Measurements from ENCODE around the gene WNT7B.

Gene WNT7B

DNA sequence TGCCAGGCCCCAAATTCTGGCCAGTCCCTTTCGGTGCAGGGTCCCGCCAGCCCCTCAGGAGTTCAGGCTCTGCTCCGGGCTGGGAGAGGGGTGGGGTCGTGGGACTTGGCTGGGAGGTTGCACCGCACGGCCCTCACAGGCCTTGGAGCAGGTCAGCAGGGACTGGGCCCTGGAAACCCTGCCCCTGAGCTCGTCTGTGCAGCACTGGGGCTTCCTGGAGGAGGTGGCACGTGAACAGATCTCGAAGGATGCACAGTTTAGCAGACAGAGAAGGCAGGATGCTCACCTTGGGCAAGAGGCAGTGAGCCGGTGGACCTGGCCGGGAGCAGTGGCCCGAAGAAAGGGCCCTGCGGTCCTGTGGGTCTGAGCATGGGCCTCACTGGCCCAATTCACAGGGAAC, 70.0 kb downstream of the WNT7B start:
- no peak for DNase-seq (ENCODE audit: low read depth)
- TF ChIP-seq, protein P1, sequence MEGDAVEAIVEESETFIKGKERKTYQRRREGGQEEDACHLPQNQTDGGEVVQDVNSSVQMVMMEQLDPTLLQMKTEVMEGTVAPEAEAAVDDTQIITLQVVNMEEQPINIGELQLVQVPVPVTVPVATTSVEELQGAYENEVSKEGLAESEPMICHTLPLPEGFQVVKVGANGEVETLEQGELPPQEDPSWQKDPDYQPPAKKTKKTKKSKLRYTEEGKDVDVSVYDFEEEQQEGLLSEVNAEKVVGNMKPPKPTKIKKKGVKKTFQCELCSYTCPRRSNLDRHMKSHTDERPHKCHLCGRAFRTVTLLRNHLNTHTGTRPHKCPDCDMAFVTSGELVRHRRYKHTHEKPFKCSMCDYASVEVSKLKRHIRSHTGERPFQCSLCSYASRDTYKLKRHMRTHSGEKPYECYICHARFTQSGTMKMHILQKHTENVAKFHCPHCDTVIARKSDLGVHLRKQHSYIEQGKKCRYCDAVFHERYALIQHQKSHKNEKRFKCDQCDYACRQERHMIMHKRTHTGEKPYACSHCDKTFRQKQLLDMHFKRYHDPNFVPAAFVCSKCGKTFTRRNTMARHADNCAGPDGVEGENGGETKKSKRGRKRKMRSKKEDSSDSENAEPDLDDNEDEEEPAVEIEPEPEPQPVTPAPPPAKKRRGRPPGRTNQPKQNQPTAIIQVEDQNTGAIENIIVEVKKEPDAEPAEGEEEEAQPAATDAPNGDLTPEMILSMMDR (IDR thresholded peaks at IDR 0.05; ENCODE audit: control insufficient read depth, insufficient read depth, low read depth, low read length, missing control alignments), result no peak
- no peak overlapping the region for H3K4me3 ChIP-seq (ENCODE audit: control insufficient read depth, low read depth, low read length)

DNA sequence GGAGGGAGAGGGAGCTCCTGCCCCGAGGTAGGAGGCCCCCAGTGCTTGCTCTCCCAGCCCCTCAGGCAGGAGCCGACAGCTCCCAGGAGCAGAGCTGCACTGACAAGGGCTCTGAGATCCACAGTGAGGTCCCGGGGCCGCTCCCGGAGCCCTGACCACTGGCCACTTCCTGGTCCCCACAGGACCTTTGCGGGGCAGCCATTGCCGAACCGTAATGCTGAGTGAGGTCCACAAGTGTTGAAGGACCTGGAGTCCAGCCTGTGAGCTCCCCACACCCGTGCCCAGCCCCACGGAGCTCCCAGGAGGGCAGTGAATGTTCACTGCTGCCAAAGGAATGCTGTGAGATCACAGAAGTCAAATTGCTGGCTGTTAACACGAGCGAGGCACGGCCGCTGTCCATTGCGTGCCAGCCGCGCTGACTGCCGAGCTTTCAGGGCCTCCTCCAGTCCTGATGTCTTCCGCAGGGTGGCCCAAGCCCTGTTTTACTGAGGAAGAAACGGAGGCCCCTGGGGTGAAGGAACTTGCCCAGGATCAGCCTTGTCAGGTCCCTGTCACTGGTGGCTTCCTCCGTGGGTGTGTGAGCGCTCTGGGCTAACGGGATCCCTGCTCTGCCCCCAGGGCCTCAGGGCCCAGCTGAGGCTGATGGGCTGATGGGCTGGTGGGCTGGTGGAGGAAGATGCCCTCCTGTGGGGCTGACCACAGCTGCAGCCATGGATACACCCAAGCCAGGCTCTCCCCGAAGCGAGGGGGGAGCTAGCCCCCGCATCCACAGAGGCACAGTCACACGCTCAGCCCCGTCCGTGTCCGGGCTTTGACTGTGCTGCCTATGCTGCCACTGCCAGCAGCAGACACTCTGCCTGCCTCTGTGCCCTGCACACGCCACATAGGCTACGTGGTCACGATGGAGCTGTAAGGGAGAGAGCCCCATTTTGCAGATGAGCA, 70.8 kb downstream of the WNT7B start:
- no peak overlapping the region for H3K4me3 ChIP-seq (ENCODE audit: control insufficient read depth, low read depth, low read length)
- TF ChIP-seq, protein P1 (IDR thresholded peaks at IDR 0.05; ENCODE audit: control insufficient read depth, insufficient read depth, low read depth, low read length, missing control alignments), result peak; percentile 12
- peak; percentile 37 for DNase-seq (ENCODE audit: low read depth)

DNA sequence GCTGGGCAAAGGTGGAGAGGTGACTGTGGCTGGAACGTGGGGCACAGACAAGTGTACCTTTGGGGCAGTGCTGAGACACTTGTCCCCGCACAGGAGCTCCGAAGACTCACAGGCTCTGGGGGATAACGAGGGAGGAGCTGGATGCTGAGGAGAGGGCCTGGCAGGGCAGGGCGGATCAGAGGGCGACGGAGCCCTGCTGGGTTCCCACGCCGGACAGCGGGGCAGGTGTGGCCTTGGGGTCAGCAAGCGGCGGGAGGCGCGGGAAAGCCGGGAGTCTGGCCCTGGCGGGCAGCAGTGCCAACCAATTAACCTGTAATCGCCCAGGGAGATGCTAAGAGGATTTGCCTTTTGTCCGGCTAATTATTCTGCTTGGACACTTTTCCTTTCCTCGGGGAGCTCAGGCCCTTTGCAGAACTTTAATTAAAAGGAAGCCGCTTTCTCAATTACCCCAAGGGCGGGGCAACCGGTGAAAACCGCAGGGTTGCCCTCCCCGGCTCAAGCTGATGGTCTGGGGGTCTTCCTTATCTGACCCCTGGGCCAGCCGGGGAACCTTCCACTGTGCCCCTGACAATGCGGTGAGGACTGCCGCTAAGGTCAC, 71.5 kb downstream of the WNT7B start:
- no peak overlapping the region for H3K4me3 ChIP-seq (ENCODE audit: control insufficient read depth, low read depth, low read length)
- no peak for DNase-seq (ENCODE audit: low read depth)
- TF ChIP-seq, protein P1 (IDR thresholded peaks at IDR 0.05; ENCODE audit: control insufficient read depth, insufficient read depth, low read depth, low read length, missing control alignments), result no peak

DNA sequence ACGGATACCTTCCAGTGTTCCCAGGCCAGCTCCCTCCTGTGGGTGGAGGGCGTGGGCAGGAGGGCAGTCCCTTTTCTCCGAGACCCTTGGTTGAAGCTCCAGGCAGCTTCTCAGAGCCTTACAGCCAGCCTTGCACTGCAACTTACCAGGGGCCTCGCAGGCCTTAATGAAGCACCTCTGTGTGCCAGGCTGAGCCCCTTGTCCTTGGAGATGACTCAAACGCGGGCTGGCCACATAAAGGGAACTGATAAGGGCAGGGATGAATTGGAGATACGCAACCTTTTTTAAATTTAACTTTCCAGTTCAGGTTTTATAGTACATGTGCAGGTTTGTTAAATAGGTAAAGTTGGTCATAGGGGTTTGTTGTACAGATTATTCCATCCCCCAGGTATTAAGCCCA, 72.7 kb downstream of the WNT7B start:
- no peak for DNase-seq (ENCODE audit: low read depth)
- H3K4me3 ChIP-seq (ENCODE audit: control insufficient read depth, low read depth, low read length), result no peak overlapping the region
- TF ChIP-seq, protein P1 (IDR thresholded peaks at IDR 0.05; ENCODE audit: control insufficient read depth, insufficient read depth, low read depth, low read length, missing control alignments), result no peak

DNA sequence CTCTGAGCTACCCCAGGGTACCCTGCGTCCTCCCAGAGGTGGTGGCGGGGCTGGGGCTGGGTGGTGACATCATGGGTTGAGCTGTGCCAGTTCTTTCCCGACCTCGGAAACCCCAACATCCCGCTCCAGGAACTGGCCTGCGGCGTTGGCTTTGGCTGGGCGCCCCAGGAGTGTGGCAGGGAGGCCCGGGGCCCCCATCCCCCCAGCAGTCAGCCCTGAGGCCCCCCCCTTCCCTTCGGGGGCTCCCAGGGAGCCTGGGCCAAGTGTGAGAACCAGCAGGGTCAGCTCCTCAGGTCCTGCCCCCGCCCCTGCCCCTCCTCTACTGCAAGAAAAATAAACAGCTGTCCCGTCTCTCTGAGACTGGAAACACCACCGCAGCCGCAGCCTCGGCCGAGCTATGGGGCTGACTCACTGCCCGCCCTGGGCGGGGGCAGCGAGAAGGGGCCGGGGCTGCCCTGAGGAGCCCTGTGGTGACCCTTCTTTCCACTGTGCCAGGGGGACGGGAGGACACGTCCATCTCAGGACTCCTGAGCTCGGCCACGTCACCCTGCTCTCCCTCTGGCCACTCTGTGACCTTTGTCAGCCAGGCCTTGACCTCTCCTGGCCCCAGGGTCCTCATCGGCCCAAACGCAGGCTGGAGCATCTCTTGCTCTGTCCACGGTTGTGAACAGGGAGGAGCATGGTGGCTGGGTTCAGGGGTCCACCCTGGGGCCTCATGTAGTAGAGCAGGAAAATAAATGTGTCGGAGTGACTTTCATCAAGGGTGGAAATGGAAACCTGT, 73.4 kb downstream of the WNT7B start:
- TF ChIP-seq, protein P1 (IDR thresholded peaks at IDR 0.05; ENCODE audit: control insufficient read depth, insufficient read depth, low read depth, low read length, missing control alignments), result no peak
- peak overlapping the region; percentile 5 for H3K4me3 ChIP-seq (ENCODE audit: control insufficient read depth, low read depth, low read length)
- DNase-seq (ENCODE audit: low read depth), result peak; percentile 17

DNA sequence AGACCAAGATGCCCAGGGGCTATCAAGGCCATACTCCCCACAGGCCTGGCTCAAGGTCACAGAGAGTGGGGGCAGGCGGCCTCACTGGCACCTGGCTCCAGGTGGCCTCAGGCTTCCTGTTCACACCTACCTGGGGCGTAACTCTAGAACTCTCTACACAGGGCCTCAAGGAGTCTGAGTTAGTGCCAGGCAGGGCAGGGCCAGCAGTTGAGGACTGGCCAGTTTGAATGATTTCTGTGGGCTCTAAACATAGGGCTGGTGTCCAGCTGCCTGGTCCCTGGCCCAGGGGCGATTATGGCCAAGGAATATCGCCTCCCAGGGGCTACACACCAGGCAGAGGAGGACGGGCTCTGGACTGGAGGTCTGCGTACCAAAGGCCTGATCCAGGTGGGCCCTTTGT, 79.2 kb downstream of the WNT7B start:
- DNase-seq (ENCODE audit: low read depth), result no peak
- H3K4me3 ChIP-seq (ENCODE audit: control insufficient read depth, low read depth, low read length), result no peak overlapping the region
- TF ChIP-seq, protein P1 (IDR thresholded peaks at IDR 0.05; ENCODE audit: control insufficient read depth, insufficient read depth, low read depth, low read length, missing control alignments), result no peak
